ENCODE results near the gene RFNG.

Gene RFNG

GRCh38 chr17:82061047-82061925 is 9.7 kb upstream of the RFNG start:
- H3F3A ChIP-seq (ENCODE audit: insufficient read depth) = no peaks in the 10 kb centered on the region
- no peak overlapping the region for H3K9ac ChIP-seq (ENCODE audit: low read length)
- no peak overlapping the region for H3K4me2 ChIP-seq (ENCODE audit: low read depth, low read length, poor library complexity, severe bottlenecking)
- TF ChIP-seq, protein P1, sequence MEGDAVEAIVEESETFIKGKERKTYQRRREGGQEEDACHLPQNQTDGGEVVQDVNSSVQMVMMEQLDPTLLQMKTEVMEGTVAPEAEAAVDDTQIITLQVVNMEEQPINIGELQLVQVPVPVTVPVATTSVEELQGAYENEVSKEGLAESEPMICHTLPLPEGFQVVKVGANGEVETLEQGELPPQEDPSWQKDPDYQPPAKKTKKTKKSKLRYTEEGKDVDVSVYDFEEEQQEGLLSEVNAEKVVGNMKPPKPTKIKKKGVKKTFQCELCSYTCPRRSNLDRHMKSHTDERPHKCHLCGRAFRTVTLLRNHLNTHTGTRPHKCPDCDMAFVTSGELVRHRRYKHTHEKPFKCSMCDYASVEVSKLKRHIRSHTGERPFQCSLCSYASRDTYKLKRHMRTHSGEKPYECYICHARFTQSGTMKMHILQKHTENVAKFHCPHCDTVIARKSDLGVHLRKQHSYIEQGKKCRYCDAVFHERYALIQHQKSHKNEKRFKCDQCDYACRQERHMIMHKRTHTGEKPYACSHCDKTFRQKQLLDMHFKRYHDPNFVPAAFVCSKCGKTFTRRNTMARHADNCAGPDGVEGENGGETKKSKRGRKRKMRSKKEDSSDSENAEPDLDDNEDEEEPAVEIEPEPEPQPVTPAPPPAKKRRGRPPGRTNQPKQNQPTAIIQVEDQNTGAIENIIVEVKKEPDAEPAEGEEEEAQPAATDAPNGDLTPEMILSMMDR (IDR thresholded peaks at IDR 0.05; ENCODE audit: insufficient read depth, low read length, poor library complexity, severe bottlenecking) = no peak
- no peak overlapping the region for H3K4me3 ChIP-seq (ENCODE audit: insufficient read depth, low read length, poor library complexity, severe bottlenecking)
- H3K79me2 ChIP-seq (ENCODE audit: insufficient read depth, low read length) = peaks cover 8% of the 10 kb centered on the region; the same call in 1 of the 2 replicates
- H3K9me3 ChIP-seq (ENCODE audit: insufficient read depth, low read length) = no peaks in the 10 kb centered on the region
- H3K36me3 ChIP-seq (ENCODE audit: low read length) = no peaks in the 10 kb centered on the region
- H3K27ac ChIP-seq (ENCODE audit: low read depth, low read length) = no peak overlapping the region
- no peaks in the 10 kb centered on the region for H3K27me3 ChIP-seq (ENCODE audit: low read length)
- H3K9me2 ChIP-seq (replicated peaks; ENCODE audit: insufficient read depth, low read length) = no peaks in the 10 kb centered on the region
- no peaks in the 10 kb centered on the region for H4K20me1 ChIP-seq (ENCODE audit: low read depth, low read length)
- no peak overlapping the region for H2AFZ ChIP-seq (ENCODE audit: low read depth, low read length, severe bottlenecking)

DNA sequence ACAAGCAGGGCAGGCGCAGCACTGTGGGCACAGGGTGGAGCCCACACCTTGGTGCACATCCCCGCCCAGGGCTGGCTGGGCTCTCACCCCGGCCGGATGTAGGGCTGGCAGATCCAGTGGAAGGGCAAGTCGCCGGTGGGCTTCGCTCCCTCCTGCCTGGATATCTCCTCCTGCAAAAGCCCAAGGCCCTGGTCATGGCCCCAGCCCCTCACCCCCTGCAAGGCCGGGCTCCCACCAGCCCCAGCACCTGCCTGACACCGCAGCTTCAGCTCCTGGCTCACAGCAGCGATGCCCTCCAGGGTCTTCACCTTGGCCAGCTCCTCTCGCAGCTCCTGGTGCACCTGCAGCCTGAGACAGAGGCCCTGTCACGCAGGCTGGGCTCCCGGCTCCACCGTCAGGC is 9.0 kb upstream of the RFNG start:
- Histone ChIP-seq H3K27ac (ENCODE audit: low read depth, low read length) (no peak overlapping the region), H3K27me3 (ENCODE audit: low read length) (no peaks in the 10 kb centered on the region), H3K79me2 (ENCODE audit: insufficient read depth, low read length) (peaks cover 8% of the 10 kb centered on the region; the same call in 1 of the 2 replicates), H3K36me3 (ENCODE audit: low read length) (no peaks in the 10 kb centered on the region), H3K9me3 (ENCODE audit: insufficient read depth, low read length) (no peaks in the 10 kb centered on the region), H2AFZ (ENCODE audit: low read depth, low read length, severe bottlenecking) (no peak overlapping the region), H3K4me3 (ENCODE audit: insufficient read depth, low read length, poor library complexity, severe bottlenecking) (no peak overlapping the region), H3K4me2 (ENCODE audit: low read depth, low read length, poor library complexity, severe bottlenecking) (no peak overlapping the region), H4K20me1 (ENCODE audit: low read depth, low read length) (no peaks in the 10 kb centered on the region), H3F3A (ENCODE audit: insufficient read depth) (no peaks in the 10 kb centered on the region), H3K9me2 (replicated peaks; ENCODE audit: insufficient read depth, low read length) (no peaks in the 10 kb centered on the region), H3K9ac (ENCODE audit: low read length) (no peak overlapping the region)
- TF ChIP-seq, protein P1 (IDR thresholded peaks at IDR 0.05; ENCODE audit: insufficient read depth, low read length, poor library complexity, severe bottlenecking) = no peak
- no peak for TF ChIP-seq EZH2phosphoT487 (conservative IDR thresholded peaks at IDR 0.05; ENCODE audit: low read length)

DNA sequence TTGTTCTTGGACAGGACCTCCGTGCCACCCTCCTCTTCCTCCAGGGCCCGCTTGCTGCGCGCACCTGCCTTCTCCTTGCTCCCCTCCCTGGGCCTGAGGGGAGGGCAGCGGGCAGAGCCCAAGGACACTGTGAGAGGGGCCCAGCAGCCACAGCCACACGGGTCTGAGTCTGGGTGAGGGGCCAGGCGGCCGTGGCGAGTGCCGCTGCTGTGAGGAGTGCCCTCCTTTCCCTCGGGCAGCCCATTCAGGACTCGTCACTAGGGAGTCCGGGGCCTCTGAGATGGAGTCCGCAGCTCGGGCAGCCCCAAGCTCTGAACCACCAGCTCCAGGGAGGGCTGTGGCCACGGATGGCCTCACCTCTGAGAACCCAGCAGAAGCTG is 8.4 kb upstream of the RFNG start:
- peaks cover 3% of the 10 kb centered on the region; the same call in 1 of the 2 replicates for H3K79me2 ChIP-seq (ENCODE audit: insufficient read depth, low read length)
- no peaks in the 10 kb centered on the region for H3K36me3 ChIP-seq (ENCODE audit: low read length)

More for the DNA sequence above, 8.4 kb upstream of the RFNG start:
- no peaks in the 10 kb centered on the region for H3K9me2 ChIP-seq (replicated peaks; ENCODE audit: insufficient read depth, low read length)
- H2AFZ ChIP-seq (ENCODE audit: low read depth, low read length, severe bottlenecking) = no peak overlapping the region
- no peak overlapping the region for H3K27ac ChIP-seq (ENCODE audit: low read depth, low read length)
- TF ChIP-seq, protein P1 (IDR thresholded peaks at IDR 0.05; ENCODE audit: insufficient read depth, low read length, poor library complexity, severe bottlenecking) = no peak
- no peak for TF ChIP-seq EZH2phosphoT487 (conservative IDR thresholded peaks at IDR 0.05; ENCODE audit: low read length)
- H3K4me3 ChIP-seq (ENCODE audit: insufficient read depth, low read length, poor library complexity, severe bottlenecking) = no peak overlapping the region
- no peaks in the 10 kb centered on the region for H3F3A ChIP-seq (ENCODE audit: insufficient read depth)
- H3K9me3 ChIP-seq (ENCODE audit: insufficient read depth, low read length) = no peaks in the 10 kb centered on the region
- H4K20me1 ChIP-seq (ENCODE audit: low read depth, low read length) = no peaks in the 10 kb centered on the region
- H3K9ac ChIP-seq (ENCODE audit: low read length) = no peak overlapping the region
- no peak overlapping the region for H3K4me2 ChIP-seq (ENCODE audit: low read depth, low read length, poor library complexity, severe bottlenecking)
- no peaks in the 10 kb centered on the region for H3K27me3 ChIP-seq (ENCODE audit: low read length)

Data from SU-DHL-6 (cell line).